K562 (cell line): ENCODE data around the gene STXBP4. TPM values are rescaled to one million over a fixed set of nuclear protein-coding genes. Genes with fewer than 3 reads are reported as not detected.

Source experiments
- ATAC-seq: fragments of 200-7000 bp; cut with Tn5 transposase; 3 replicates; pipeline ENCODE4 v1.9.1; 2020; ENCODE audit warnings: moderate library complexity
- BruUV-seq: library from RNA; stranded (reverse); fragments of 400-500 nt; replicated peaks from 2 replicates; lab custom pipeline; 2021; lab: Mats Ljungman, UMichigan
- CTCF ChIA-PET: fragments of 300-600 bp; formaldehyde crosslinking; extraction: SDS; loops from one replicate; lab custom pipeline; 2021; ENCODE audit warnings: low intra/inter-chr PET ratio; lab: Yijun Ruan, JAX
- POLR2A ChIA-PET: fragments of 300-600, 350-650 bp; sonication (Branson Sonifier 250); formaldehyde crosslinking; extraction: SDS; loops from one replicate; lab custom pipeline; 2021; ENCODE audit warnings: antibody characterized with exemption, inconsistent platforms; lab: Yijun Ruan, JAX
- DNase-seq, 4 experiments: peaks; one replicate each; pipeline versions ENCODE4 v3.0.0 to v3.0.0-alpha.2; 2011 to 2018; ENCODE audit warnings: low spot score in 3 of 4, mixed read lengths in 3 of 4; ENCODE audit errors: extremely low read depth in 1 of 4
- FAIRE-seq: peaks from 2 replicates; lab custom pipeline; 2011; peaks lifted over from hg19 to GRCh38; lab: Jason Lieb, UNC
- H2AFZ ChIP-seq: 2 replicates; pipeline ENCODE4 v1.6.0; 2011; ENCODE audit warnings: low read depth, low read length, control low read depth, inconsistent platforms
- H3K27ac ChIP-seq: fragments of 200-600 bp; 3 replicates; pipeline ENCODE4 v1.8.0; 2011; ENCODE audit warnings: low read depth, mild to moderate bottlenecking, control low read depth, inconsistent platforms, low read length, moderate library complexity, mixed read lengths; ENCODE audit errors: extremely low read depth
- H3K27me3 ChIP-seq, 2 experiments: fragments of 300-600 bp in 1 of 2; 2 replicates in 1 of 2; 3 replicates in 1 of 2; pipeline versions ENCODE4 v1.6.0 to v1.8.0; 2011; ENCODE audit warnings: inconsistent platforms in 2 of 2, low read length in 2 of 2, mild to moderate bottlenecking in 1 of 2, mixed read lengths in 1 of 2, moderate library complexity in 1 of 2; ENCODE audit not compliant: control insufficient read depth in 2 of 2, insufficient read depth in 2 of 2
- H3K36me3 ChIP-seq: fragments of 300-600 bp; 3 replicates; pipeline ENCODE4 v1.8.0; 2011; ENCODE audit warnings: mild to moderate bottlenecking, low read length, inconsistent platforms; ENCODE audit not compliant: control insufficient read depth, insufficient read depth
- H3K4me1 ChIP-seq, 2 experiments: fragments of 200-600 bp in 1 of 2; replicated peaks in 1 of 2; 2 replicates in 1 of 2; 3 replicates in 1 of 2; pipeline versions ENCODE4 v1.5.1 to v1.8.0; 2011; ENCODE audit warnings: inconsistent platforms in 2 of 2, low read length in 2 of 2, mild to moderate bottlenecking in 1 of 2, mixed read lengths in 1 of 2, moderate library complexity in 1 of 2; ENCODE audit not compliant: control insufficient read depth in 2 of 2, insufficient read depth in 2 of 2
- H3K4me2 ChIP-seq: 2 replicates; pipeline ENCODE4 v1.6.1; 2011; ENCODE audit warnings: low read length, control low read depth, inconsistent platforms, mixed read lengths; ENCODE audit not compliant: insufficient read depth
- H3K4me3 ChIP-seq: fragments of 200-600 bp; sonication (generic), shearing (Covaris generic); 2 replicates; pipeline ENCODE4 v1.5.1; 2016; ENCODE audit warnings: control low read depth, inconsistent platforms
- H3K79me2 ChIP-seq: fragments of 200-600 bp; 3 replicates; pipeline ENCODE4 v1.8.0; 2011; ENCODE audit warnings: low read length, inconsistent platforms; ENCODE audit not compliant: control insufficient read depth, insufficient read depth
- H3K9ac ChIP-seq, 2 experiments: 2 replicates each; pipeline versions ENCODE4 v1.6.0 to v1.6.1; 2011; ENCODE audit warnings: low read depth in 2 of 2, low read length in 2 of 2, control low read depth in 1 of 2, inconsistent platforms in 1 of 2, mild to moderate bottlenecking in 1 of 2, mixed read lengths in 1 of 2; ENCODE audit not compliant: insufficient read depth in 1 of 2
- H3K9me1 ChIP-seq: one replicate; pipeline ENCODE4 v1.6.0; 2011; ENCODE audit warnings: inconsistent platforms, mild to moderate bottlenecking, low read length, moderate library complexity; ENCODE audit not compliant: control insufficient read depth, insufficient read depth
- H3K9me3 ChIP-seq: replicated peaks from 2 replicates; pipeline ENCODE4 v1.5.1; 2011; ENCODE audit warnings: low read depth, low read length, inconsistent platforms; ENCODE audit not compliant: control insufficient read depth, insufficient read depth
- H4K20me1 ChIP-seq: replicated peaks from 2 replicates; pipeline ENCODE4 v1.6.1; 2011; ENCODE audit warnings: low read length, inconsistent platforms, mixed read lengths; ENCODE audit not compliant: control insufficient read depth, insufficient read depth
- CBFA2T3 ChIP-seq: fragments of 450-650 bp; IDR thresholded peaks from 2 replicates; pipeline ENCODE4 v1.6.1; 2017
- CBX1 ChIP-seq: sonication (generic); IDR thresholded peaks from 2 replicates; pipeline ENCODE4 v1.6.1; 2016; ENCODE audit warnings: antibody characterized with exemption, low read depth, mild to moderate bottlenecking
- EP300 ChIP-seq: IDR thresholded peaks from 2 replicates; pipeline ENCODE4 v1.6.1; 2012; ENCODE audit warnings: low read length, improper control_type of control experiment
- HOXB6 ChIP-seq: fragments of 250-450 bp; sonication (Bioruptor Pico); IDR thresholded peaks from 2 replicates; pipeline ENCODE4 v1.5.1; 2022; ENCODE audit warnings: mild to moderate bottlenecking, borderline replicate concordance
- ILF3 ChIP-seq: fragments of 450-650 bp; IDR thresholded peaks from 2 replicates; pipeline ENCODE4 v1.6.1; 2018; ENCODE audit warnings: antibody characterized with exemption, mild to moderate bottlenecking, moderate library complexity, borderline replicate concordance
- MEIS2 ChIP-seq: fragments of 450-650 bp; IDR thresholded peaks from 2 replicates; pipeline ENCODE4 v1.6.1; 2014; ENCODE audit warnings: mild to moderate bottlenecking; ENCODE audit not compliant: partially characterized antibody
- PRPF4 ChIP-seq: fragments of 200-400 bp; formaldehyde crosslinking; IDR thresholded peaks from one replicate; pipeline ENCODE4 v1.6.1; 2017; ENCODE audit warnings: low read length, low read depth, mild to moderate bottlenecking; ENCODE audit not compliant: insufficient read depth, poor library complexity, severe bottlenecking
- RNF2 ChIP-seq: sonication (generic); IDR thresholded peaks from 2 replicates; pipeline ENCODE4 v1.6.1; 2016
- STAT5A ChIP-seq: IDR thresholded peaks from 2 replicates; pipeline ENCODE4 v1.6.1; 2012; ENCODE audit warnings: low read length, inconsistent platforms, borderline replicate concordance
- TCF3 ChIP-seq: sonication (generic); formaldehyde crosslinking; IDR thresholded peaks from 2 replicates; pipeline ENCODE4 v1.4.0; 2020; ENCODE audit warnings: mild to moderate bottlenecking, missing genetic modification reagents
- TEAD4 ChIP-seq, 2 experiments: sonication (generic) in 1 of 2; formaldehyde crosslinking in 1 of 2; IDR thresholded peaks; 2 replicates each; pipeline versions ENCODE4 v1.6.1 to v1.8.0; 2012 to 2022; ENCODE audit warnings: borderline replicate concordance in 1 of 2, inconsistent platforms in 1 of 2, low read length in 1 of 2, mild to moderate bottlenecking in 1 of 2, missing genetic modification reagents in 1 of 2
- TGIF2 ChIP-seq: sonication (generic); formaldehyde crosslinking; IDR thresholded peaks from 2 replicates; pipeline ENCODE4 v1.8.1; 2022; ENCODE audit warnings: mild to moderate bottlenecking, missing genetic modification reagents, moderate library complexity
- ZNF592 ChIP-seq: fragments of 450-650 bp; IDR thresholded peaks from 2 replicates; pipeline ENCODE4 v1.6.1; 2017; ENCODE audit warnings: antibody characterized with exemption, mild to moderate bottlenecking
- WGBS: fragments of 100-300 bp; shearing (Covaris generic); methylation state at CpG from one replicate; pipeline ENCODE4 v1.1.6; 2016; ENCODE audit warnings: low coverage, mixed read lengths; ENCODE audit not compliant: insufficient coverage; ENCODE audit errors: missing lambda C conversion rate; 5-methylcytosine and 5-hydroxymethylcytosine counted together
- in situ Hi-C: fragments of 300-500 bp; cut with MboI; formaldehyde crosslinking; loops from 4 replicates; pipeline ENCODE4 v1.15.0; 2018; ENCODE audit warnings: inconsistent platforms, mixed read lengths
- intact Hi-C: fragments of 100-400 bp; cut with micrococcal nuclease; formaldehyde crosslinking; loops from 2 replicates; pipeline ENCODE4 v1.14.2; 2022
- polyA plus RNA-seq, 8 experiments: library from polyadenylated mRNA; depleted of rRNA in 4 of 8; stranded (reverse) in 5 of 8; unstranded in 3 of 8; fragments of >200 nt; fragmentation: Nextera tagmentation in 2 of 8; fragmentation: Illumina TruSeq in 1 of 8; extraction: Ambion mirVana in 2 of 8; extraction: Trizol in 1 of 8; gene quantifications; 2 replicates each; pipeline versions ENCODE4 v1.2.1 to v1.2.3, GENCODE V29; 2011 to 2014; ENCODE audit warnings: inconsistent platforms in 1 of 8, missing spikeins in 1 of 8
- total RNA-seq, 7 experiments: library from RNA; depleted of rRNA in 6 of 7; stranded (reverse); fragments of >200 nt in 6 of 7; fragmentation: Illumina TruSeq in 2 of 7; extraction: Trizol in 2 of 7; gene quantifications; 2 replicates each; pipeline versions ENCODE4 v1.2.1 to v1.2.3, GENCODE V29; 2011 to 2021; ENCODE audit warnings: low replicate concordance in 1 of 7
- TF ChIP-seq, protein P1 (sequence below), 2 experiments: fragments of 200-800 bp in 1 of 2; sonication (Bioruptor generic) in 1 of 2; sonication (generic) in 1 of 2; formaldehyde crosslinking in 1 of 2; IDR thresholded peaks in 1 of 2; conservative IDR thresholded peaks in 1 of 2; 2 replicates each; pipeline versions ENCODE4 v1.5.0 to v1.6.1; 2016 to 2020; ENCODE audit warnings: missing compliant biosample characterization in 1 of 2, missing genetic modification characterization in 1 of 2, missing genetic modification reagents in 1 of 2

Gene STXBP4
- total and polyA plus RNA-seq, 9 of the 15 experiments (the other 6 are each of a cell fraction or from before 2014, with no cell fraction given): 11.6 to 23.2 (median 18.5) TPM

DNA sequence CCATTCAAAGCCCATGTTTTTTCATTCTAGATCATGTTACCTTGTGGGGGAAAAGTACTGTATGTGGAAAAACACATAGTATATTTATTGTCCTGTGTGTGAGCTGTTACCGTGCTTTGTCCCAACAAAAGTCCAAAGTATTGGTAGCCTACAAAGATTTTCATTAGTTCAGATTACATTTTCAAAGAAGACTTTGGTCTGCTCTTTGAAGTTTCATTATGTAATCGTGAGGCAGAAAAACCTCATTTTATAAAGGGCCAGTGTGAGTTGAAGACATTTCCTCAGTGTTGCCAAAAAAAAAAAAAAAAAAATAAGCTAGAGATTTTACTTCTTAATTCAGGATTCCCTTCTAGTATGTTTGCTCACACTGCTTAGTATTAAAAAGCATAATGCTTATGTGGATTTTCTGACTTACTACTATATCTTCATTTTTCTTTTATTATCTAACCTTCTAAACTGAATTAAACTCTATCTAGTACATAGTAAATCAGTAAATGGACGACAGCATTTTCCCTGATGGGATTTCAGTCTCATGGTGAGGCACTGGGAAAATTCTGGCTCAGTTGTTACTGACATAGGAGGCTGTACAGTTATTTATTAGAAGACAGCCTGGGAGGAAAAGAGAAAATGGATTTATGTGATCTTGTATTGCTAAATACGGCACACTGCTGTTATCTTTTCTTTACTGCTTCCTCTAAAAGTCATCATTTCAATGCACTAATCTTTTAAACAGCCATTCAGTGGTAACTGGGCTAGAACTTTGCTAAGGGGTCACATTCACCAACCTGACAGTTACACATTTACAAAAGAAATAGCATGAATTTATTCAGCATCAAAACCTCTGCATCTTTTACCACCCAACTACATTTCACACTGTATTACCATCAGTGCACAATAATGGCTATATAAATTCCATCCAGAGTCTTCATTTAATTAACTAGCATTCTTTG lies 100.6 kb downstream of the STXBP4 start:
- Histone ChIP-seq H3K9me3 (no peaks in the 10 kb centered on the region), H3K4me1 (peaks cover 5 to 39% of the 10 kb centered on the region in 2 experiments; a peak in 4 of 5 replicates), H3K79me2 (no peaks in the 10 kb centered on the region), H4K20me1 (no peaks in the 10 kb centered on the region), H3K9ac (no peak overlapping the region; a peak in 1 of 4 replicates), H3K9me1 (no peaks in the 10 kb centered on the region), H3K4me2 (0 out of 2 replicates have a peak overlapping the region, but pooled peaks have one; percentile 14), H3K27me3 (no peaks in the 10 kb centered on the region), H3K4me3 (no peak overlapping the region), H3K36me3 (peaks cover 5% of the 10 kb centered on the region; the same call in 2 of the 3 replicates), H2AFZ (no peak overlapping the region), H3K27ac (peak overlapping the region; percentile 63; the same call in 2 of the 3 replicates)
- CTCF ChIA-PET: no interaction called here
- DNase-seq (peak in 1 of 4 experiments; percentile 29), FAIRE-seq (no peak), ATAC-seq (peak; percentile 38)
- in situ Hi-C loops: no loop called here
- WGBS: 18% methylated on average over 4 of the region's 4 CpGs
- intact Hi-C loops: loop anchor here (10.0 kb wide), 1 partner anchor 106 kb away; no protein-coding TSS in a partner anchor
- no TSS peak for BruUV-seq
- POLR2A ChIA-PET: interaction anchor here (0.6 kb wide), 1 partner anchor 800 kb away, joined by 3 read pairs; no protein-coding TSS in a partner anchor
- TF ChIP-seq HOXB6 (CRISPR knock-in tag) (no peak), CBFA2T3 (peak; percentile 60; the same call in 1 of the 2 replicates), MEIS2 (peak; percentile 38), PRPF4 (no peak), ILF3 (no peak), CBX1 (no peak), RNF2 (0 out of 2 replicates have a peak, but pooled peaks have one; percentile 41), EP300 (peak; percentile 47; the same call in 1 of the 2 replicates), TCF3 (CRISPR knock-in tag) (peak; percentile 63), TEAD4 (IDR thresholded peaks at IDR 0.05; ENCODE audit: low read length) (peak; percentile 45; the same call in 1 of the 2 replicates), TEAD4 (CRISPR knock-in tag; IDR thresholded peaks at IDR 0.05; ENCODE audit: borderline replicate concordance) (no peak), TGIF2 (CRISPR knock-in tag) (no peak), ZNF592 (0 out of 2 replicates have a peak, but pooled peaks have one; percentile 37), STAT5A (peak; percentile 15; the same call in 1 of the 2 replicates)
- TF ChIP-seq, protein P1, sequence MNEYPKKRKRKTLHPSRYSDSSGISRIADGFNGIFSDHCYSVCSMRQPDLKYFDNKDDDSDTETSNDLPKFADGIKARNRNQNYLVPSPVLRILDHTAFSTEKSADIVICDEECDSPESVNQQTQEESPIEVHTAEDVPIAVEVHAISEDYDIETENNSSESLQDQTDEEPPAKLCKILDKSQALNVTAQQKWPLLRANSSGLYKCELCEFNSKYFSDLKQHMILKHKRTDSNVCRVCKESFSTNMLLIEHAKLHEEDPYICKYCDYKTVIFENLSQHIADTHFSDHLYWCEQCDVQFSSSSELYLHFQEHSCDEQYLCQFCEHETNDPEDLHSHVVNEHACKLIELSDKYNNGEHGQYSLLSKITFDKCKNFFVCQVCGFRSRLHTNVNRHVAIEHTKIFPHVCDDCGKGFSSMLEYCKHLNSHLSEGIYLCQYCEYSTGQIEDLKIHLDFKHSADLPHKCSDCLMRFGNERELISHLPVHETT (CRISPR knock-in tag; conservative IDR thresholded peaks at IDR 0.05 in 1 of 2, IDR thresholded peaks at IDR 0.05 in 1 of 2): 0 out of 4 replicates have a peak, but pooled peaks of 1 of the 2 experiments have one; percentile 13
